Stomach (tissue), 9 donors: ENCODE measurements around the gene ARFGAP2. TPM values are rescaled to one million over a fixed set of nuclear protein-coding genes. Genes with fewer than 3 reads are reported as not detected.

Source experiments
- DNase-seq, 2 donors: peaks; one replicate each; pipeline versions ENCODE4 v3.0.0 to v3.0.0-alpha.2; 2013 to 2019
- H3K27ac ChIP-seq, 5 donors: fragments of 200-600 bp in 4 of 5; sonication (generic) in 4 of 5; one replicate each; pipeline ENCODE4 v1.5.1; 2013 to 2019; ENCODE audit warnings: mild to moderate bottlenecking in 1 of 5, moderate library complexity in 1 of 5
- H3K27me3 ChIP-seq, 3 donors: fragments of 200-600 bp; sonication (generic); one replicate each; pipeline ENCODE4 v1.5.1; 2017 to 2019; ENCODE audit warnings: mixed run types in 1 of 3
- H3K36me3 ChIP-seq, 4 donors: fragments of 200-600 bp; sonication (generic); 1 replicate in 3 of 4; 2 replicates in 1 of 4; pipeline ENCODE4 v1.5.1; 2016 to 2019
- H3K4me1 ChIP-seq, 4 donors: fragments of 200-600 bp; sonication (generic); one replicate each; pipeline ENCODE4 v1.5.1; 2016 to 2019
- H3K4me3 ChIP-seq, 4 donors: fragments of 200-600 bp; sonication (generic) in 3 of 4; one replicate each; pipeline ENCODE4 v1.5.1; 2016 to 2019; ENCODE audit warnings: mild to moderate bottlenecking in 1 of 4
- H3K9me3 ChIP-seq, 4 donors: fragments of 200-600 bp; sonication (generic); one replicate each; pipeline ENCODE4 v1.5.1; 2016 to 2019
- EP300 ChIP-seq: sonication (generic); formaldehyde crosslinking; IDR thresholded peaks from one replicate; pipeline ENCODE4 v1.6.1; 2017; ENCODE audit warnings: antibody characterized with exemption
- POLR2A ChIP-seq, 4 donors: fragments of 450-650 bp; IDR thresholded peaks; one replicate each; pipeline ENCODE4 v1.6.1; 2016; ENCODE audit warnings: antibody characterized with exemption in 4 of 4, control low read depth in 2 of 4, mild to moderate bottlenecking in 1 of 4, moderate library complexity in 1 of 4
- POLR2AphosphoS5 ChIP-seq, 3 donors: sonication (generic); formaldehyde crosslinking; IDR thresholded peaks; one replicate each; pipeline ENCODE4 v1.6.1; 2016; ENCODE audit warnings: antibody characterized with exemption in 3 of 3
- WGBS, 5 donors: extraction: QIAGEN DNeasy Blood & Tissue Kit in 3 of 5; methylation state at CpG; one replicate each; pipeline versions ENCODE4 v1.1.5 to v1.1.7; 2013 to 2018; 5-methylcytosine and 5-hydroxymethylcytosine counted together
- intact Hi-C: fragments of 100-400 bp; cut with DNase I; formaldehyde crosslinking; loops from one replicate; pipeline ENCODE4 v1.15.1; 2023; ENCODE audit warnings: low total_unique reads
- polyA plus RNA-seq, 3 donors: library from polyadenylated mRNA; stranded (reverse); fragments of 200-250 nt; gene quantifications; one replicate each; pipeline ENCODE4 v1.2.3, GENCODE V29; 2013
- total RNA-seq, 5 donors: library from RNA; depleted of rRNA; stranded (reverse); fragments of >200 nt; gene quantifications; one replicate each; pipeline versions ENCODE4 v1.1.0 to v1.2.3, GENCODE V29; 2014 to 2016
- TF ChIP-seq, protein P1 (sequence below), 7 experiments: fragments of 450-650 bp in 4 of 7; fragments of 200-600 bp in 3 of 7; sonication (generic) in 3 of 7; IDR thresholded peaks; one replicate each; pipeline ENCODE4 v1.5.1; 2016 to 2019; ENCODE audit warnings: antibody characterized with exemption in 7 of 7, control low read depth in 2 of 7, mild to moderate bottlenecking in 1 of 7
- donor health status: healthy with polysubstance abuse.
- donor health status: Bipolar disorder and iron deficiency.
- donor health status: healthy.

ARFGAP2 gene
- total and polyA plus RNA-seq, 8 donors = 45.8 to 398 (median 90.4) TPM

DNA sequence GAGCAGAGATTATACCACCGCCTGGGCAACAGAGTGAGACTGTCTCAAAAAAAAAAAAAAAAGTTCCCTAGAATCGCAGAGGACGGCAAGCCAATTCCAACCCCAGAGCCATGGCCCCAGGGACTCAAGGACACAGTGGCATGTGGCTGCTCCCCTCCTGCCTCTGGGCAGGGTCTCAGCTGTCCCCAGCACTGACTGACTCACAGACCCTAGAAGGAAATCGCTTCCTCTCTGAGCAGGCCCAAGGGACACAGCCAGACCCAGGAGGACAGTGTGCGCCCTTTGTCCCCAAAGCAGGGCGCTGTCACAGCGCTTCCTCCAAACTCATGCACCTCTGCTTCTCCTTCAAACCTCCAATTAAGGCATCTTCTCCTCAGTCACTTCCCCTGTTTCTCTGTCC, 7.3 kb upstream of the ARFGAP2 start:
- WGBS, 5 donors = 45 to 71% (median 67%) methylated on average over 7 of the region's 7 CpGs
- peak overlapping the region in 1 of 4 donors; percentile 90 for H3K4me3 ChIP-seq
- H3K36me3 ChIP-seq = peaks cover 11 to 35% (median 18%) of the 10 kb centered on the region in 4 donors
- H3K9me3 ChIP-seq = no peaks in the 10 kb centered on the region
- intact Hi-C loops = loop anchor here (10.0 kb wide), 1 partner anchor 81 kb away; no protein-coding TSS in a partner anchor
- DNase-seq = no peak
- peaks cover 0 to 34% (median 5%) of the 10 kb centered on the region in 3 donors for H3K27me3 ChIP-seq
- peaks cover 31 to 73% (median 58%) of the 10 kb centered on the region in 4 donors for H3K4me1 ChIP-seq
- no peak for TF ChIP-seq POLR2A (IDR thresholded peaks at IDR 0.05)
- TF ChIP-seq, protein P1, sequence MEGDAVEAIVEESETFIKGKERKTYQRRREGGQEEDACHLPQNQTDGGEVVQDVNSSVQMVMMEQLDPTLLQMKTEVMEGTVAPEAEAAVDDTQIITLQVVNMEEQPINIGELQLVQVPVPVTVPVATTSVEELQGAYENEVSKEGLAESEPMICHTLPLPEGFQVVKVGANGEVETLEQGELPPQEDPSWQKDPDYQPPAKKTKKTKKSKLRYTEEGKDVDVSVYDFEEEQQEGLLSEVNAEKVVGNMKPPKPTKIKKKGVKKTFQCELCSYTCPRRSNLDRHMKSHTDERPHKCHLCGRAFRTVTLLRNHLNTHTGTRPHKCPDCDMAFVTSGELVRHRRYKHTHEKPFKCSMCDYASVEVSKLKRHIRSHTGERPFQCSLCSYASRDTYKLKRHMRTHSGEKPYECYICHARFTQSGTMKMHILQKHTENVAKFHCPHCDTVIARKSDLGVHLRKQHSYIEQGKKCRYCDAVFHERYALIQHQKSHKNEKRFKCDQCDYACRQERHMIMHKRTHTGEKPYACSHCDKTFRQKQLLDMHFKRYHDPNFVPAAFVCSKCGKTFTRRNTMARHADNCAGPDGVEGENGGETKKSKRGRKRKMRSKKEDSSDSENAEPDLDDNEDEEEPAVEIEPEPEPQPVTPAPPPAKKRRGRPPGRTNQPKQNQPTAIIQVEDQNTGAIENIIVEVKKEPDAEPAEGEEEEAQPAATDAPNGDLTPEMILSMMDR (IDR thresholded peaks at IDR 0.05) = no peak
- no peak for TF ChIP-seq POLR2AphosphoS5 (IDR thresholded peaks at IDR 0.05)
- TF ChIP-seq EP300 = no peak
- H3K27ac ChIP-seq = peak overlapping the region; percentile 1 to 97 (median 90)

DNA sequence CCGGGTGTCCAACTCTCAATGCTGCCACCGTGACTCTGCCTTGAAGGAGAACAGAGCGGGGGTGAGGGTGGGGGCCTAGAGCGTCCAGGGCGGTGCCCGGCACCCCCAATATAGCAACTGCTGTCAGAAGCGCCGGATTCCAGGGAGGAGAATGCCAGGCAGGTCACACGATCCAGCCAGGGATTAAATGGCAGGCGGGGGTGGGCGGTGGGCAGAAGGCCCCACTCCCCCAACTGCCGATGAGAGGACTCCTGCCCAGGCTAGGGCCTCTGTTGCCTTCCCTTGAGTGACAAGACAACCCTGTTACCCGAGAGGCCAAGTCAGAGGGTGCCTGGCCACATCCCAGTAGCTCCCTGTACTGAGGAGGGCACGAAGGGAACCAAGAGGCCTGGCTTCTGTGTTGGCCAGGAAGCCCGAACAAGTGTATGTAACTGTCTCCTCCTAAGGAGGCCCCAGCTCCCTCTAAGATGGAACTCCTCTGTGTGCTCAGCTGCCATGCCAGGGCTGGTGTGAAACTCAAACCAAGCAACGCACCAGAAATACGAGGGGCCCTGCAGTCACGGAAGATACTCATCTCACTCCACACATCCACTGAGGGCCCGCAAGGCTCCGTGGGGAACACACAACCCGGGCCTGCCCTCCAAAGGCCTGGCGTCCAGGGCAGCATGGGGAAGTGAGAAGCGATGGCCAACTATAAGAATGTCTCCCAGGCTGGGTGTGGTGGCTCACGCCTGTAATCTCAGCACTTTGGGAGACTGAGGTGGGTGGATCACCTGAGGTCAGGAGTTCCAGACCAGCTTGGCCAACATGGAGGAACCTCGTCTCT, 6.6 kb upstream of the ARFGAP2 start:
- TF ChIP-seq, protein P1 (IDR thresholded peaks at IDR 0.05) = no peak
- TF ChIP-seq EP300 (no peak), POLR2A (IDR thresholded peaks at IDR 0.05) (no peak), POLR2AphosphoS5 (IDR thresholded peaks at IDR 0.05) (no peak)
- Histone ChIP-seq H3K4me3 (no peak overlapping the region), H3K9me3 (no peaks in the 10 kb centered on the region), H3K4me1 (peaks cover 30 to 68% (median 60%) of the 10 kb centered on the region in 4 donors), H3K36me3 (peaks cover 11 to 42% (median 23%) of the 10 kb centered on the region in 4 donors), H3K27ac (peak overlapping the region in 4 of 5 donors; percentile 44 to 97 (median 88)), H3K27me3 (peaks cover 0 to 34% (median 5%) of the 10 kb centered on the region in 3 donors)
- 67 to 87% (median 77%) methylated on average over 16 to 25 of the region's 25 CpGs for WGBS, 5 donors
- intact Hi-C loops = loop anchor here (10.0 kb wide), 1 partner anchor 82 kb away; no protein-coding TSS in a partner anchor
- DNase-seq = no peak

DNA sequence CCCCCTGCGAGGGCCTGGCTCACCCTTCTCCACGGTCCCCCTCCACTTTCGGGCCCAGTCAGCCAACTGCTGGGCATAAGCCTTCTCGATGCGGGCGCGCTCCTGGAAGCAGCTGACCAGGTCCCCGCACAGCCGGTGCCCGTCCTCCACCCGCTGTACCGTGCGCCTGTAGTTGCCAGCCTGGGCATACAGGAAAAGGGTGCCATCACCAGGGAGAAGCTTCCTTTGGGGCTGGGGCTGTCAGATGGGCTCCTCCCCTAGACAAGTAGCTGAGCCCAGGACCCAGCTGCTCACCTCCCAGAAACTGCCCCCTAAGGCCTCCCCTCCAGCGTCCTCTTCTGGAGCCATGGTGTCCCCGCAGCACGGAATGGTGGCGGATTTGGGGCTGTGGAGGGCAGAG, 5.7 kb upstream of the ARFGAP2 start:
- no peak for DNase-seq
- H3K27me3 ChIP-seq = peaks cover 0 to 29% (median 3%) of the 10 kb centered on the region in 3 donors
- no peaks in the 10 kb centered on the region for H3K9me3 ChIP-seq
- no peak for TF ChIP-seq EP300
- TF ChIP-seq POLR2A (IDR thresholded peaks at IDR 0.05) = no peak
- no peak for TF ChIP-seq POLR2AphosphoS5 (IDR thresholded peaks at IDR 0.05)
- TF ChIP-seq, protein P1 (IDR thresholded peaks at IDR 0.05) = no peak
- intact Hi-C loops = loop anchor here (10.0 kb wide), 1 partner anchor 82 kb away; no protein-coding TSS in a partner anchor
- peaks cover 34 to 68% (median 61%) of the 10 kb centered on the region in 4 donors for H3K4me1 ChIP-seq
- WGBS, 5 donors = 92 to 95% (median 94%) methylated on average over 2 to 17 of the region's 17 CpGs
- H3K27ac ChIP-seq = peak overlapping the region in 3 of 5 donors; percentile 44 to 97 (median 86)
- H3K36me3 ChIP-seq = peaks cover 11 to 44% (median 25%) of the 10 kb centered on the region in 4 donors
- H3K4me3 ChIP-seq = no peak overlapping the region

DNA sequence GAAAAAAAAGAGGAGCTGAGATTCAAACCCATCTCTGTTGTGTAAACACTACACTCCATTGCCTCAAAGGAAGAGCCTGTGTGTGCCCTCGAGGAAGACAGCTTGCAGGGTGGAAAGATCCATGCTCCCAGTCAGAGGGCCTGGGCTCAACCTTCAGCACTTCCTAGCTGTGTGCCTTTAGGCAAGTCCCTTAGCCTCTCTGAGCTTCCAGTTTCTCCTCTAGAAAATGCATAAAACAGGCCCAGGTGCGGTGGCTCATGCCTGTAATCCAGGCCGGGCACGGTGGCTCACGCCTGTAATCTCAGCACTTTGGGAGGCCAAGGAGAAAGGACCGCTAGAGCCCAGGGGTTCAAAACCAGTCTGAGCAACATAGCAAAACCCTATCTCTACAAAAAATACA, 4.6 kb upstream of the ARFGAP2 start:
- DNase-seq = no peak
- Histone ChIP-seq H3K27me3 (peaks cover 0 to 19% (median 0%) of the 10 kb centered on the region in 3 donors), H3K9me3 (no peaks in the 10 kb centered on the region), H3K36me3 (peaks cover 11 to 44% (median 25%) of the 10 kb centered on the region in 4 donors), H3K4me1 (peaks cover 26 to 61% (median 54%) of the 10 kb centered on the region in 4 donors), H3K4me3 (no peak overlapping the region), H3K27ac (no peak overlapping the region)
- intact Hi-C loops = loop anchor here (10.0 kb wide), 1 partner anchor 84 kb away; no protein-coding TSS in a partner anchor
- TF ChIP-seq, protein P1 (IDR thresholded peaks at IDR 0.05) = no peak
- TF ChIP-seq EP300 (no peak), POLR2AphosphoS5 (IDR thresholded peaks at IDR 0.05) (no peak), POLR2A (IDR thresholded peaks at IDR 0.05) (no peak)
- WGBS, 5 donors = 79 to 93% (median 85%) methylated on average over 6 of the region's 6 CpGs
